ENCODE measurements around the gene CACNA1A.
A peak's percentile ranks its signal among the peaks of the same experiment; 100 is the strongest.
"Not testable (repeated sequence)": the region's sequence is repeated elsewhere in the genome, so short reads cannot be mapped to it uniquely, and the experiment has no call there.

Gene CACNA1A

GRCh38 chr19:13215572-13216380 lies 290.5 kb downstream of the CACNA1A start:
- no peak for DNase-seq

- DNase-seq: no peak
Observed at GRCh38 chr19:13214036-13214730, 292.1 kb downstream of the CACNA1A start.

GRCh38 chr19:13212759-13213330 lies 293.4 kb downstream of the CACNA1A start:
- DNase-seq: peak; percentile 51

DNA sequence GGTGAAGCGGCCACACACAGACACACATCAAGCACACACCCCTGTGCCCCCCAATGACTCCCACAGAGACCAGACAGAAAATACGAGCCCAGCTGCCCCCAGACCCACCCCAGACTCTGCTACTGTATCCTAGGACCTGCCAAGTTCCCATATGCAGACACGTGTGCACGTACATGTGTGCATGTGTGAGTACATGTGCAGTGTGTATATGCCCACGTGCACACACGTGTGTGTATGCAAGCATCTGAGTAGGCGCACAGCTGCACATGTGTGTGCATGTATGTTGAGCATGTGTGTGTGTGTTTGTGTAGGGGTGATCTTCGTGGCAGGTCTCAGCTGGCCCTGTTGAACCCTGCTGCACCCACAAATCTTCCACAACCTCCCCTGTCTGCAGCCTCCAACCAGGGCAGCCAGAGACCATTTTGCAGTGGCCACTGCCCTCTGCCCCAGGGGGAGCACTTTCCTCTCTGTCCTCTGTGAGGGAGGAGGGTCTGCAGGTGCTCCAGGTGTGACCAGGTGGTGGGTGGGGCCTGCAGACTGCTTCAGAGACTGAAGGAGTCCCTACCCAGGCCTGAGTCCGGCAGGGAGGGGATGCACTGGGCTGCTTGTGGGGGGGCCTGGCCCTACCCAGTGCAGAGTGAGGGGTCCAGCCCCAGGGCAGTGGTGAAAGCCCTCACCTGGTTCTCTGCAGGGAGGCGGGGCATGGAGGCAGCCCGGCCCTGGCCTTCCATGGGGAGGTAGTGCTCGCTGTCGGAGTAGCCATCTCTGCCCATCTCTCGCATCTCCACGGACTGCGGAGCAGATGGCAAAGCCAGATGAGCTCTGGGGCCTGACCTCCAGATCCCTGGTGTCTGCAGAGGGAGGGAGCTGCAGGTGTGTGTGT lies 294.6 kb downstream of the CACNA1A start:
- DNase-seq: no peak

DNA sequence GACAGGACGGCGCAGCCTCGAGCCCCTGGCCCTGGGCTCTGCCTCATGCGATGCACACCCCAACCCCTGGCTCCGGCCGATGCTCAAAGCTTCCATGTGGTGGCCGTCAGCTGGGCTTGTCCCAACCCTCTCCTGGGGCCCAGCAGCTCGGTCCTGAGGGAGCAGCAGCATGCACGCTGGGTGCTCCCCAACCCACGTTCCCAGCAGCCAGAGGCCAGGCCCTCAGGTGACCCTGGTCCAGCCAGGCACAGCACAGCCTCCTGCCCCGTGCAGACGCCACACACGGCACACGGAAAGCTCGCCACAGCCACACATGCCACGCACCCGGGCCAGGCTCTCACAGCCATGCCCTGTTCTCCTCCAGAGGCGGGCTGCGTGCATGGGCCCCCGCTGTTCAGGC lies 295.3 kb downstream of the CACNA1A start:
- no peak for DNase-seq

- DNase-seq: no peak
Observed at GRCh38 chr19:13210339-13210775, 295.9 kb downstream of the CACNA1A start.

- DNase-seq: no peak
Observed at GRCh38 chr19:13209484-13210338, 296.6 kb downstream of the CACNA1A start.

DNA sequence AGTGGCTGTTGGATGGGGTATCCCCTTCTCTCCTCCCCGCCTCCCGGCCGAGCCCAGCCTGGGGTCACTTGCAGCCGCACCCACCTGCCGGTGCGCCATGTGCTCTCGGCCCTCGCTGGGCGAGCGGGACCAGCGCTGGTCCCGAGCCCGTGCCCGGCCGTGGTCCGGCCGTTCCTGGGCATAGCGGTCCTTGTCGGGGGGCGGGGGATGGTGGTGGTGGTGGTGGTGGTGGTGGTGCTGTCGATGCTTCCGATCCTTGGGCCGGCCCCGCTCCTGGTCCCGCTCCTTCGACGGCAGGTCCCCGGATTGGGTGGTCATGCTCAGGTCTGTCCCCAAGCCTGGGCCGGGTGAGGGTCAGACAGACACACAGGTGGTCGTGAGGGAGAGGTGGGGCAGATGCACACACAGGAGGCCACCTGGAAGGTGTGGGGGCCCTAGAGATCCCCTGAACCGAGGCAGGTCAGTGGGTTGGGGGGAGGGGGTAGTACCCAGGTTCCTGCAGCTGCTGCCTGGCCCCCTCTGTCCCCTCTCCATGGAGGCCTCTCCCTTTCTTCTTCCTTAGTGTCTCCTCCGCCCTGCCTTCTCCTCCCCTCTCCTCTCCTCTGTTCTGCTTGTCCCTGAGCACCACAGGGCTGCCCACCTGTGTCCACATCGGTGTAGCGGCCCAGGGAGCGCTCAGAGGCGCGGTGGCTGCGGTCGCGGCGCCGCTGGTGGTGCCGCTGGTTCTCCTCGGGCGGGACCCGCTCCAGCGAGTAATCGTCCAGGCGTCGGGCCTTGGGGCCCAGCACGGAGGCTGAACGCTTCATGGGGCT lies 297.4 kb downstream of the CACNA1A start:
- DNase-seq: no peak

GRCh38 chr19:13207846-13208671 lies 298.2 kb downstream of the CACNA1A start:
- DNase-seq: peak; percentile 45

- no peak for DNase-seq
Observed at GRCh38 chr19:13207237-13207845, 298.9 kb downstream of the CACNA1A start.

DNA sequence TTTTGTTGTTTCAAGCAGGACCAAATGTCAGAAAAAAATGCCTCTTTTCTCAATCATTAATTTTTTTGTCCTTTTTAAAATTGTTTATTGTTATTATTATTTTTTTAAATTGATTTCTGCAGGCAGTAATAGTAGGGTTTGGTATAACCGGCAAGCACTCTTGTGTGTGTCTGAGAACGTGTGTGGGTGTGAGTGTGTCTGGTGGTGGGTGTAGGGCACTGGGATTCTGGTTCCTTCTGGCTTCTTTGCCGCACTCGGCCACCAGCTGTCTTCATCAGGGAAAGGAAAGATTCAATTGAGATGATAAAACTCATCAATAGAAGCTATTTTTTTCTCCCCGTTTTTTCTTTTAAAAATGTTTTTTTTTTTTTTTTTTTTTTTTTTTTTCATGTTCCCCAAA lies 299.7 kb downstream of the CACNA1A start:
- no peak for DNase-seq

- DNase-seq: not testable (repeated sequence)
Observed at GRCh38 chr19:13202112-13202511, 304.2 kb downstream of the CACNA1A start.

DNA sequence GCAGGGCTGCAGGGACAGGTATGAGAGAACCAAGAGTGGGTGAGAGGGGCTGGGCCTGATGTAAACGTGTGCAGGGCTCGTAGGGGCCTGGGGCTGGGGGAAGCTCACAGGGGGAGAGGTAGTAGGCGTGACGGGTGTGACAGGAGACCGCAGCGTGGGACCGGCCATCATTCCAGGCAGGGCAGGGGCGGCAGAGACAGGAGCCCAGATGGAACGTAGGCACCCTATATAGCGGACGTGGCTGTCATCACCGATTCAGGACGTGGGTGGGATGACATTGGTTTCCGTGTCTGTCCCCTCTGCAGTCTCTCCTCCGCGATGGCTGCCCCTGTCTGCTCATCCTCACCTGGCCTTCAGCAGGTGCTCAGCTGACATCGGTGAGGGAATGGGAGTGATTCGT lies 307.6 kb downstream of the CACNA1A start:
- DNase-seq: no peak

- DNase-seq: no peak
Observed at GRCh38 chr19:13195678-13196077, 310.6 kb downstream of the CACNA1A start.

GRCh38 chr19:13190781-13191540 lies 315.3 kb downstream of the CACNA1A start:
- no peak for DNase-seq

DNA sequence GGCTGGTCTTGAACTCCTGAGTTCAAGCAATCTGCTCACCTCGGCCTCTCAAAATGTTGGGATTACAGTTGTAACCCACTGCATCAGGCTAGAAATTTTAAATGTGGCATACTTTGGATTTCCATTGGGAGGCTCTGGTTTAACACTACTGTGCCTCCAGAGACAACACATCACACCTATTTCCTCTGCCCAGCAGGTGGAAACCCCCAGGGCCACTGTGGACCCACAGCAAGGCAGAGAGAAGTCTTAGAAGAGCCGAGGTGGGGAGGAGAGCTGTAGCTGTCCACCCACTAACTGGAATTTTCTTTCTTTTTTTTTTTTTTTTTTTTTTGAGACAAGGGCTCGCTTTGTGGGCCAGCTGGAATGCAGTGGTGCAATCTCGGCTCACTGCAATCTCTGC lies 316.7 kb downstream of the CACNA1A start:
- DNase-seq: no peak

DNA sequence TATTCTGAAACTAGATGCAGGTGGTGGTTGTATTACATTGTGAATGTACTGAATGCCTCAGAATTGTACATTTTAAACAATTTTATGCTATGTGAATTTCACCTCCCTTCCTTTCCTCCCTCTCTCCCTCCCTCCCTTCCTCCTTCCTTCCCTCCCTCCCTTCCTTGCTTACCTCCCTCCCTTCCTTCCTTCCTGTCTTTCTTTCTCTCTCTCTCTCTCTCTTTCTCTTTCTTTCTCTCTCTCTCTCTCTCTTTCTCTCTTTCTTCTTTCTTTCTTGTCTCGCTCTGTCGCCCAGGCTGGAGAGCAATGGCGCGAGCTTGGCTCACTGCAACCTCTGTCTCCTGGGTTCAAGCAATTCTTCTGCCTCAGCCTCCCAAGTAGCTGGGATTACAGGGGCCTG lies 318.9 kb downstream of the CACNA1A start:
- DNase-seq: no peak

DNA sequence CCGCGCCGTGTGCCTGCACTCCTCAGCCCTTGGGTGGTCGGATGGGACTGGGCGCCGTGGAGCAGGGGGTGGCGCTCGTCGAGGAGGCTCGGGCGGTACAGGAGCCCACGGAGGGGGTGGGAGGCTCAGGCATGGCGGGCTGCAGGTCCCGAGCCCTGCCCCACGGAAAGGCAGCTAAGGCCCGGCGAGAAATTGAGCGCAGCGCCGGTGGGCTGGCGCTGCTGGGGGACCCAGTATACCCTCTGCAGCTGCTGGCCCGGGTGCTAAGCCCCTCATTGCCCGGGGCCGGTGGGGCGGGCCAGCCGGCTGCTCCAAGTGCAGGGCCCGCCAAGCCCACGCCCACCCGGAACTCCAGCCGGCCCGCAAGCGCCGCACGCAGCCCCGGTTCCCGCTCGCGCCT lies 319.6 kb downstream of the CACNA1A start:
- DNase-seq: not testable (repeated sequence)

Data from HCEC 1CT (cell line).